ENCODE measurements around the gene TBPL2.
"Not testable (repeated sequence)": the region's sequence is repeated elsewhere in the genome, so short reads cannot be mapped to it uniquely, and the experiment has no call there.

TBPL2 gene

GRCh38 chr14:55438066-55438683 is 2.2 kb downstream of the TBPL2 start:
- no peak for DNase-seq (ENCODE audit: low read depth)

- DNase-seq (ENCODE audit: low read depth) = no peak
These were observed 3.5 kb downstream of the TBPL2 start for GRCh38 chr14:55436931-55437330.

GRCh38 chr14:55436519-55436918 is 3.9 kb downstream of the TBPL2 start:
- DNase-seq (ENCODE audit: low read depth) = no peak

GRCh38 chr14:55434805-55435174 is 5.6 kb downstream of the TBPL2 start:
- no peak for DNase-seq (ENCODE audit: low read depth)

- DNase-seq (ENCODE audit: low read depth) = no peak
These were observed 6.3 kb downstream of the TBPL2 start for GRCh38 chr14:55433880-55434804.

GRCh38 chr14:55432628-55433027 is 7.8 kb downstream of the TBPL2 start:
- no peak for DNase-seq (ENCODE audit: low read depth)

- DNase-seq (ENCODE audit: low read depth) = no peak
These were observed 10.3 kb downstream of the TBPL2 start for GRCh38 chr14:55430024-55430690.

GRCh38 chr14:55427439-55427838 is 13.0 kb downstream of the TBPL2 start:
- DNase-seq (ENCODE audit: low read depth) = no peak

- no peak for DNase-seq (ENCODE audit: low read depth)
These were observed 13.5 kb downstream of the TBPL2 start for GRCh38 chr14:55426891-55427290.

GRCh38 chr14:55425091-55425490 is 15.3 kb downstream of the TBPL2 start:
- DNase-seq (ENCODE audit: low read depth) = no peak

- no peak for DNase-seq (ENCODE audit: low read depth)
These were observed 16.4 kb downstream of the TBPL2 start for GRCh38 chr14:55423969-55424368.

GRCh38 chr14:55422338-55422737 is 18.1 kb downstream of the TBPL2 start:
- DNase-seq (ENCODE audit: low read depth) = not testable (repeated sequence)

- DNase-seq (ENCODE audit: low read depth) = no peak
These were observed 20.8 kb downstream of the TBPL2 start for GRCh38 chr14:55419663-55420062.

GRCh38 chr14:55418411-55418810 is 22.0 kb downstream of the TBPL2 start:
- DNase-seq (ENCODE audit: low read depth) = no peak

GRCh38 chr14:55417955-55418354 is 22.5 kb downstream of the TBPL2 start:
- DNase-seq (ENCODE audit: low read depth) = no peak

GRCh38 chr14:55416866-55417265 is 23.6 kb downstream of the TBPL2 start:
- no peak for DNase-seq (ENCODE audit: low read depth)

- DNase-seq (ENCODE audit: low read depth) = no peak
These were observed 25.9 kb downstream of the TBPL2 start for GRCh38 chr14:55414551-55414950.

GRCh38 chr14:55412676-55413075 is 27.7 kb downstream of the TBPL2 start:
- DNase-seq (ENCODE audit: low read depth) = no peak

- peak; percentile 68 for DNase-seq (ENCODE audit: low read depth)
These were observed 28.7 kb downstream of the TBPL2 start, which contains the start of gene ATG14 for GRCh38 chr14:55411426-55412389. ATG14 (minus strand) TSS chr14:55411830; CDS start chr14:55411822, 8 bp downstream.

GRCh38 chr14:55410876-55411275 is 29.5 kb downstream of the TBPL2 start:
- DNase-seq (ENCODE audit: low read depth) = no peak

- no peak for DNase-seq (ENCODE audit: low read depth)
These were observed 36.1 kb downstream of the TBPL2 start for GRCh38 chr14:55404173-55404854.

All from activated T-helper 9 cell treated with anti-CD3 and anti-CD28 coated beads, Interleukin-2, amount 50 U/mL, for 16 hours (primary cell).